GM19455 (cell line): ENCODE results near the gene FAM114A1.
A peak's percentile ranks its signal among the peaks of the same experiment; 100 is the strongest.

Experiments
- ATAC-seq: cut with Tn5 transposase; IDR thresholded peaks from one replicate; pipeline ENCODE4 v1.9.1; 2021; ENCODE audit not compliant: unreplicated experiment

Gene FAM114A1

GRCh38 chr4:38858097-38858420 is 9.5 kb upstream of the FAM114A1 start:
- no peak for ATAC-seq

GRCh38 chr4:38859501-38859900 is 8.1 kb upstream of the FAM114A1 start:
- ATAC-seq: no peak

GRCh38 chr4:38860788-38861424 is 6.7 kb upstream of the FAM114A1 start:
- ATAC-seq: peak; percentile 47

GRCh38 chr4:38861791-38862190 is 5.8 kb upstream of the FAM114A1 start:
- ATAC-seq: no peak

DNA sequence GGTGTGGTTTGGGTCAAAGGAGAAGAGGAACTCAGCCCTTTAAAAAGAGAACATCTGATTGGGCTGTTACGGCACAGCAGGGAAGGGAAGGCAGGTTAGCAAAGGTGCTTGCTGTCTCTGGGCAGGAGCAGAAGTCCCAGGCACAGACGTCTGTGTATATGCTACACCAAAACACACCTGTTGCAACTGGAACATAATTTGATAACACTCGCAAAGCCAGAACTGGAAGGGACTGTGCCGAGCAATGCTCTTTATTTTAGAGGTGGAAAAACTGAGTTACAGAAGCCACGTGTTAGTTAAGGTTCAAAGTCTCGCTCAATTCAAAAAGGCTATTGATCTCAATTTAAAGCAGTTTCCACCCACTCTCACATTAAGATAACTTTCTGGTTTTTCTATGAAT is 2.2 kb upstream of the FAM114A1 start:
- no peak for ATAC-seq

DNA sequence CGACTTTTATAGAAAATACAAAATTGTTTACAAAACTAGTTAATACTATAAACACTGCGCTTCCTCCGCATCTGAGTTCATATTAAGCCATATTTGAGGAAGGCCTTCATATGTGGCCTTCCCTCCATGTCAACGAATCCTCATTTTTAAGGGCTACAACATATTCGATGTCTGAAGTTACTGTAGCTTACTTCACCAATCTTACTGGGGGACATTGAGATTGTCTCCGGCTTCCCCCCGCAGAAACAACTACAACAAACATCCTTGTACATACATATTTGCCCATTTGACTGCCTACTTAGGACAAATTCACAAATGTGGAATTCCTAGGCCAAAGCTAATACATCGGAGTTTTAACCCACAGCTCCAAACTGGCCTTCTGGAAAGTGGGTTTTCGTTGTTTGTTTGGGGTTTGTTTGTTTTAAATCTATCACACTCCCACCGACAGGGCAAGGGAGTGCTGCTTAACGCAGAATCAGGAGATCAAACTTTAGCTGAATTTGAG is 581 bp upstream of the FAM114A1 start:
- ATAC-seq: peak; percentile 19

DNA sequence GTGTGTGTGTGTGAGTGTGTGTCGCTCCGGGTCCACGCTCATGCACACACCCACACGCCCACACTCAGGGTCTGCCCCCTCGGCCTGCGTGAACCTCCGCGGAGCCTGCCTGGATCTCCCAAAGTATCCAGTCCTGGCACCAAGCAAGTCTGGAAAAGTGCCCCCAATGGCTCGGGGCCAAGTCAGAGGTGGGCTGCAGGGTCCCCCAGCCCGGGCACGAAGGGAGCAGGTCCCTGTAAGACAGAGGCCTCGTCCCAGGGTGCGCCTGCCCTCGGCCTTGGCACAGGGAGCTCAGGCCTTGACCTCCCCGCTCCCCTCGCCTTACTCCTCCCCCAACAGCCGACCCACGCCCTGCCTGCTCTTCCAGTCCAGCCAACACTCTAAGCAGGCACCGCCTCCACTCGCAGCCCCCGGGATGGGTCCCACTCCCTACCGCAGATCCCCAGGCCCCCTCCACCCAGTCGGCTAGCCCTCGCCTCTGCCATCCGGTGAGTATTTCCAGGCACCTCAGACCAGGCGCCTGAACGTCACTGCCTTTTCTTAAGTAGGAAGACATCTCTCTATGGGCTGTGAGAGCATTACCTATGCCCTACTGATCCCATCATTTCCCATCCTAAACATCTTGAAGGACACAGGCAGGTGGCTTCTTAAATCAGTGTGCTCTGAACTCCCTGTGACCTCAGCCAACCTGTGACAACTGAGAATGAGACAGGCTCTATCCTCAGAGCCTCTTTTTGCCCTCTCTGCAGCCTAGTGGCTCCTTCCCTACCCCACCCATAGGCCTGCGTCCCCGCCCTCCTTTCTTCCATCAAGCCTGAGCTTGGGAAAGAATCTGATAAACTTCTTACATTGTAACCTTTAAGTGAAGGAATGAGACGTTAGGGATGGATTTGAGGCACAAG is 704 bp downstream of the FAM114A1 start:
- peak; percentile 40 for ATAC-seq

- ATAC-seq: no peak
Measured at GRCh38 chr4:38869511-38869910, 1.9 kb downstream of the FAM114A1 start.

DNA sequence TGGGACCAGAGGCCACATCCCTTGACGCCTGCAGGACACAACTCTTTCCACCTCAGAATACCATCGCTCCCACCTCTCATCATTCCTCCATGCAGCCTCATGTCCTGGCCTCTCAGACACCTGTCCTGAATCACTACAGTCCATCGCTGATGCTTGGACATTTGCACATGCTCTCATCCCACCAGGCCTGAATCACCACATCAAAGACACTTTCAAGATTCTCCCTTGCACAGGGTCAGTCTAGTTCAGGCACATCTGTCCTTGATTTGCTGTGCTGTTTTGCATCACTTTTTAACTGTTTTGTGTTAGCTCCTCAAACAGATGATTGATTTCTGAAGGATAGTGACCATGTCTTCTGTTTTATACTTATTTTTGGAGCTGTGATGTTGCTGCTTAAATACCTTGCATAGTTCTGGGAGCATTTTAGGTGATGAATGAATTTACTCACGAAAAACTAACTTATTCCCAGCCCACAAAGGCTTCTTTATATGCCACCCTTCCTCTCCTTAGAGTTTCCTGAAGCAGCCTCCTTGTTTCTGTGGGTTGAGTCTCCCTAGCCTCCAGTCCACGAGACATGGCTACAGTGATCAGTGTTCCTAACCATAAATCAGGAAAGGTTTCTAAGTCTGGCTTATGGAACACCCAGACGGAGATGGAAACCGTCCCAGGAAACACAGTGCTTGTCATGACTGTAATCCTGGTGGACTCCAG is 2.6 kb downstream of the FAM114A1 start:
- ATAC-seq: no peak

DNA sequence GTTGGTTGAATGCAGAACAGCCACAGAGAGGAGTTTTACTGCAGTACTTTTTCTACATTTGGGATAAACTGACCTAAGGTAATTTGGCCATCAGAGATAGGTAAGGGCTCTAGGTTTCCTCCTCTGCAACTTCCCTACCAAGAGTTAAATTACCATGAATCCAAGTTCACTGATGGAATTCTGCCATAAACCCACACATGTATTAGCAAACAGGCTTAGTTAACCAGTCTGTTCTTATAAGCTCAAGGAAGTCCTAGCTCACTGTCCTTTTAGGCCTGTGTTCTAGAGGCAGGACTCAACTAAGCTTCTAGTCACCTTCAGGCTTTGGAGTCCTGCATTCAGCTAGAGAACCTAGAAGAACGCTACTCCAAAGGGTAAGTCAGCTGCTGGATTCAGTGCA is 4.0 kb downstream of the FAM114A1 start:
- no peak for ATAC-seq

DNA sequence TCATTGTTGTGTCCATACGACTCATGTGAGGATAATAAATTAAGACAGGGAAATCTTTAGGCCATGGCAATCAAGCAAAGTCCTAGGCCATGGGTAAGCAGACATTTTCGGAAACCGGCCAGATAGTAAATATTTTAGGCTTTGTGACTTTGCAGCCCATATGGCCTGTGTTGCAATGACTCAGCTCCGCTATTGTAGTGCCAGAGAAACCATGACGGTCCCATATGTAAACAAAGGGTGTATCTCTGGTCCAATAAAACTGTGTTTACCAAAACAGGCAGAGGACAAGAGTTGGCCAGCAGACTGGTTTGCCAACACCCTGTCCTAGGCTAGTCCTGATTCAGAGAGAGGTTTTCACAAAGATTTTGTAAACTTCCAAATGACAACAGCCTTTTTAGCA is 5.0 kb downstream of the FAM114A1 start:
- ATAC-seq: no peak

DNA sequence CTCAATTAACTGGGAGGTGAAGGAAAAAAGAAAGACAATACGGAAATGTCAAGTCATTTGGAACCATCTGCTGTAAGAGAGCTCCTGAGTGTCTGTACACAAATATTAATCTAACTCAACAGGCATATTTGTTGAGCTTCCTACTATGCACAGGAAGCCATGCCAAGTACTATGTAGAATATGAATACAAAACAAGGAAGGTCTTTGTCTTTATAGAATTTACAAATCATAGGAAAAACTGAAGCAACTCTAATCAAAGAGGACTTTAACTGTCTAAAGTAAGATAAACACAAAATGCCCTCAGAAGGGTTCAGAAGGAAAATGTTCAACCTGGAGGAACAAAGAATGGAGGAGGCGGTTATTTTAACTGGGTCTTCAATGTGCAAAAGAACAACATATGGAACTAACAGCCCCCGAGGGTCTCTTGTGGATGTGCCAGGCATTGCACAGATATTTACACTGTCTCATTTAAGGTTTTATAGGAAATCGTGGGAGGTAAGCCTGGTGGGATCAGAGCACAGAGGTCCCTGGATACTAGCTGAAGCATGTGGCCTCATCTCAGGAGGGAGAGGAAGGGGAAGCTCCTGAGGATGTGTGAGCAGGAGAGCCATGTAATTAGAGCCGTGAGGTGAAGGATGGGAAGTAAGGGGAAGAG is 5.8 kb downstream of the FAM114A1 start:
- no peak for ATAC-seq

DNA sequence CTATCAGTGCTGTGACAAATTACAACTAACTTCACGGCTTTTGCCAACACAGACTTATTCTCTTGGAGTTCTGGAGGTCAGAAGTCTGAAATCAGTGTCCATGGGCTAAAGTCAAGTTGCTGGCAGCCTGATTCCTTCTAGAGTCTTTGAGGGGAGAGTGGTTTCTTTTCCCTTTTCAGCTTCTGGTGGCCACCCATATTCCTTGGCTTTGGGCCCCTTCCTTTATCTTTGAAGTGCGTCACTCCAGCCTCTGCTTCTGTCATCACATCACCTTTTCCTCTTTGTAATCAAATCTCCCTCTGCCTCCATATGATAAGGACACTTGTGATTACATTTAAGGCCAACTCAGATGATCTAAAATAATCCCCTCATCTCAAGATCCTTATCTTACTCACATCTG is 9.0 kb downstream of the FAM114A1 start:
- no peak for ATAC-seq

GRCh38 chr4:38884254-38884653 is 16.6 kb downstream of the FAM114A1 start:
- ATAC-seq: no peak

GRCh38 chr4:38889143-38889542 is 21.5 kb downstream of the FAM114A1 start:
- no peak for ATAC-seq

- ATAC-seq: no peak
Measured at GRCh38 chr4:38891051-38891983, 23.7 kb downstream of the FAM114A1 start.

- no peak for ATAC-seq
Measured at GRCh38 chr4:38894322-38894982, 26.8 kb downstream of the FAM114A1 start.

- ATAC-seq: no peak
Measured at GRCh38 chr4:38896940-38897339, 29.3 kb downstream of the FAM114A1 start.

DNA sequence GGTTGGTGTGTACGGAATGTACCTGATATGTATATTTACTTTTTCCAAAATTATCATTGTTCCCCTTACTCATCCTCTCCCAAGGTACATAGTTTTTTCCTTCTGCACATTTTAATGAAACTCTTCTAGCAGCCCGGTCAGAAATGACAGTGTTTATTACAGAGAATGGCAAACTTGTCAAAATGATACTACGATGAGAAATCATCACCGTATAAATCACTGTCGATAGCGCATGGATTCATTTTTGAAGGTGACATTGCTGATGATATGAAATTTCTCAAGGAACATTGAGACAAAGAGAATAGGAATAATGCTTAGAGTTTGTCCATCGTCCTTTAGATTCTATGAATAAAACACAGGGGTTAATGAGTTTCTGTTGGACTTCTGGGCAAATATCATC is 30.6 kb downstream of the FAM114A1 start:
- ATAC-seq: no peak

DNA sequence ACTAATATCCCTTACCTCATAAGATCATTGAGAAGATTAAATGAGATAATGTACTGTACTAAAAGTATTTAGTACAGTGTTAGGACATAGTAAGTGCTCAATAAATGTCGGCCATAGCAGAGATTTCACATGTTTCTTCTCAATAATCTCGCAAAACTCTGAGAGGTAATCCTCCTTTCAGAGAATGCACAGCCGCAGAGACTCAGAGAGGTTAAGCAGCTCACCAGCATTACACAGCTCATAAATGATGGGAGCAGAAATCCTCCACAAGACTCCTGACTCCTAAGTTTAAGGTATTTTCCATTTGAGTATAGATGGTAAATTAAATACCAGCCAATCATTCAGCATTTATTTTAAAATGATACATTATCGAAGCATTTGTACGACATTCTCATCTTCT is 34.6 kb downstream of the FAM114A1 start:
- no peak for ATAC-seq
